GM23338 (cell line): ENCODE measurements around the gene PKD1. TPM values are rescaled to one million over a fixed set of nuclear protein-coding genes. Genes with fewer than 3 reads are reported as not detected.

Source experiments
- ATAC-seq: fragments of 200-7000 bp; cut with Tn5 transposase; 3 replicates; pipeline ENCODE4 v1.9.1; 2020
- DNase-seq: peaks from one replicate; pipeline ENCODE4 v3.0.0-alpha.2; 2015; ENCODE audit warnings: low spot score
- H2AFZ ChIP-seq: fragments of 200-600 bp; sonication (generic); 2 replicates; pipeline ENCODE4 v1.8.0; 2016; ENCODE audit warnings: antibody characterized with exemption, mild to moderate bottlenecking, moderate library complexity
- H3F3A ChIP-seq: fragments of 200-600 bp; sonication (generic); replicated peaks from 2 replicates; pipeline ENCODE4 v1.8.0; 2017; ENCODE audit warnings: antibody characterized with exemption, mixed run types, low read depth
- H3K27ac ChIP-seq: fragments of 200-600 bp; sonication (generic); 2 replicates; pipeline ENCODE4 v1.6.1; 2016; ENCODE audit warnings: low read depth
- H3K27me3 ChIP-seq: fragments of 200-600 bp; sonication (generic); 2 replicates; pipeline ENCODE4 v1.8.0; 2016; ENCODE audit warnings: mild to moderate bottlenecking, mixed run types, moderate library complexity; ENCODE audit not compliant: insufficient read depth
- H3K36me3 ChIP-seq: fragments of 200-600 bp; sonication (generic); 2 replicates; pipeline ENCODE4 v1.8.0; 2016; ENCODE audit warnings: mild to moderate bottlenecking; ENCODE audit not compliant: insufficient read depth
- H3K4me1 ChIP-seq: fragments of 200-600 bp; sonication (generic); 2 replicates; pipeline ENCODE4 v1.8.0; 2016; ENCODE audit warnings: mild to moderate bottlenecking, moderate library complexity; ENCODE audit not compliant: insufficient read depth
- H3K4me2 ChIP-seq: fragments of 200-600 bp; sonication (generic); 2 replicates; pipeline ENCODE4 v1.7.1; 2017; ENCODE audit warnings: mixed run types
- H3K4me3 ChIP-seq: fragments of 200-600 bp; sonication (generic); 2 replicates; pipeline ENCODE4 v1.6.1; 2016; ENCODE audit warnings: mixed run types
- H3K79me2 ChIP-seq: fragments of 200-600 bp; sonication (generic); replicated peaks from 2 replicates; pipeline ENCODE4 v1.8.0; 2017; ENCODE audit warnings: mild to moderate bottlenecking; ENCODE audit not compliant: insufficient read depth
- H3K9me2 ChIP-seq: fragments of 200-600 bp; sonication (generic); 2 replicates; pipeline ENCODE4 v1.8.0; 2017; ENCODE audit not compliant: insufficient read depth
- H4K20me1 ChIP-seq: fragments of 200-600 bp; sonication (generic); replicated peaks from 2 replicates; pipeline ENCODE4 v1.8.0; 2017; ENCODE audit warnings: mild to moderate bottlenecking; ENCODE audit not compliant: insufficient read depth
- H3K27ac Mint-ChIP-seq: 2 replicates; pipeline ENCODE4 v1.8.0; 2020; ENCODE audit warnings: inconsistent platforms, mild to moderate bottlenecking, moderate library complexity, mixed read lengths
- H3K27me3 Mint-ChIP-seq: 3 replicates; pipeline ENCODE4 v1.8.0; 2022; ENCODE audit warnings: low read depth, mild to moderate bottlenecking, moderate library complexity, mixed read lengths, inconsistent platforms; ENCODE audit not compliant: insufficient read depth, poor library complexity
- H3K36me3 Mint-ChIP-seq: 3 replicates; pipeline ENCODE4 v1.8.0; 2021; ENCODE audit warnings: low read depth, mild to moderate bottlenecking, inconsistent platforms, moderate library complexity, mixed read lengths
- H3K4me1 Mint-ChIP-seq: 3 replicates; pipeline ENCODE4 v1.8.0; 2020; ENCODE audit warnings: mild to moderate bottlenecking, inconsistent platforms, mixed read lengths
- H3K4me3 Mint-ChIP-seq: 3 replicates; pipeline ENCODE4 v1.8.0; 2021; ENCODE audit warnings: moderate library complexity, mild to moderate bottlenecking, inconsistent platforms, mixed read lengths
- H3K9me3 Mint-ChIP-seq: 3 replicates; pipeline ENCODE4 v1.8.0; 2020; ENCODE audit warnings: moderate library complexity, mild to moderate bottlenecking, inconsistent platforms, mixed read lengths
- CREB1 ChIP-seq: fragments of 250-450 bp; sonication (Bioruptor Pico); IDR thresholded peaks from 2 replicates; pipeline ENCODE4 v1.5.0; 2020; ENCODE audit warnings: low read depth, mild to moderate bottlenecking, moderate library complexity
- EZH2 ChIP-seq: fragments of 200-600 bp; sonication (generic); IDR thresholded peaks from one replicate; pipeline ENCODE4 v1.8.0; 2017; ENCODE audit warnings: antibody characterized with exemption, mild to moderate bottlenecking, low read depth; ENCODE audit not compliant: unreplicated experiment
- EZH2phosphoT487 ChIP-seq: fragments of 200-600 bp; sonication (generic); IDR thresholded peaks from one replicate; pipeline ENCODE4 v1.8.1; 2018; ENCODE audit warnings: antibody characterized with exemption; ENCODE audit not compliant: unreplicated experiment
- JUNB ChIP-seq: IDR thresholded peaks from one replicate; pipeline ENCODE4 v1.6.1; 2016; ENCODE audit warnings: antibody characterized with exemption; ENCODE audit not compliant: unreplicated experiment
- NANOG ChIP-seq: IDR thresholded peaks from 2 replicates; pipeline ENCODE4 v1.6.1; 2016; ENCODE audit warnings: antibody characterized with exemption, borderline replicate concordance
- POLR2AphosphoS5 ChIP-seq: IDR thresholded peaks from 2 replicates; pipeline ENCODE4 v1.6.1; 2016; ENCODE audit warnings: antibody characterized with exemption, low read depth
- STAT1 ChIP-seq: IDR thresholded peaks from one replicate; pipeline ENCODE4 v1.6.1; 2016; ENCODE audit warnings: antibody characterized with exemption; ENCODE audit not compliant: unreplicated experiment
- ZNF114 ChIP-seq: fragments of 250-450 bp; sonication (Bioruptor Pico); IDR thresholded peaks from 2 replicates; pipeline ENCODE4 v1.5.0; 2020; ENCODE audit warnings: mild to moderate bottlenecking, moderate library complexity
- ZNF331 ChIP-seq: fragments of 250-450 bp; sonication (Bioruptor Pico); IDR thresholded peaks from 2 replicates; pipeline ENCODE4 v1.5.0; 2020; ENCODE audit warnings: low read depth, mild to moderate bottlenecking, moderate library complexity
- polyA plus RNA-seq: library from polyadenylated mRNA; unstranded; fragments of >200 nt; fragmentation: Nextera tagmentation; extraction: Ambion mirVana; gene quantifications from 2 replicates; pipeline ENCODE4 v1.2.1, GENCODE V29; 2016
- total RNA-seq: library from RNA; depleted of rRNA; stranded (reverse); fragments of >200 nt; shearing (Covaris generic); gene quantifications from 2 replicates; pipeline ENCODE4 v1.2.3, GENCODE V29; 2014
- TF ChIP-seq, protein P1 (sequence below), 2 experiments: fragments of 200-600 bp in 1 of 2; sonication (generic) in 1 of 2; conservative IDR thresholded peaks; 2 replicates each; pipeline versions ENCODE4 v1.5.1 to v1.6.1; 2016 to 2017; ENCODE audit warnings: antibody characterized with exemption in 2 of 2, low read depth in 2 of 2, mild to moderate bottlenecking in 2 of 2, moderate library complexity in 1 of 2
- TF ChIP-seq, protein P2 (sequence below): IDR thresholded peaks from one replicate; pipeline ENCODE4 v1.6.1; 2018; ENCODE audit warnings: antibody characterized with exemption; ENCODE audit not compliant: unreplicated experiment
- TF ChIP-seq, protein P3 (sequence below): fragments of 250-450 bp; sonication (Bioruptor Pico); IDR thresholded peaks from 2 replicates; pipeline ENCODE4 v1.5.0; 2020; ENCODE audit warnings: mild to moderate bottlenecking, moderate library complexity
- TF ChIP-seq, protein P4 (sequence below): IDR thresholded peaks from 2 replicates; pipeline ENCODE4 v1.6.1; 2016; ENCODE audit warnings: antibody characterized with exemption

Gene PKD1
- total and polyA plus RNA-seq, 2 experiments from 2014 or later: 21.1 to 107 TPM

DNA sequence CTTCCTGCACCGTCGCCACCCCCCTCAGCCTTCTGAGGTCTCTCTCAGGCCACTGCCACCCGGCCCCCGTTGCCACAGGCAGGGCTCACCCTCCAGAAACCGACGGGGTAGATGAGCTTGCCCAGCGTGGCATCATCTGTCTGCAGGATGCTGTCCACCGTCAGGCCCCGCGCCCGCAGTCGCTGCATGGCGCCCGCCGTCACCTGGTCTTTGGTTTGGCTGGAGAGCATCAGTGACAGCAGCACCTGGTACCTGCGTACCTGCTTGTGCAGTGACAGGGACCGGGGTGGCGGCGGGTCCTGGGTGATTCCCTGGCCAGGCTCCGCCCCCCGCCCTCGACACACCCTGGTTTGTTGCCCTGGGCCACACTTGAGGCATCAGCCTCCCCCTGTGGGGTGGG lies 91.2 kb downstream of the PKD1 start:
- Histone ChIP-seq H3K27me3 (no peaks in the 10 kb centered on the region), H2AFZ (no peak overlapping the region), H3K27ac (no peak overlapping the region), H4K20me1 (no peaks in the 10 kb centered on the region; the same call in 1 of the 2 replicates), H3K4me3 (no peak overlapping the region), H3K36me3 (no peaks in the 10 kb centered on the region), H3K4me1 (peaks cover 10% of the 10 kb centered on the region; the same call in 1 of the 2 replicates), H3K79me2 (peaks cover 22% of the 10 kb centered on the region), H3K4me2 (no peak overlapping the region), H3K9me2 (no peaks in the 10 kb centered on the region), H3F3A (0 out of 2 replicates have a peak, but pooled peaks cover 5% of the 10 kb centered on the region)
- H3K4me3 Mint-ChIP-seq: no peak overlapping the region
- H3K9me3 Mint-ChIP-seq: no peaks in the 10 kb centered on the region
- ATAC-seq (no peak), DNase-seq (no peak)
- peaks cover 9% of the 10 kb centered on the region for H3K4me1 Mint-ChIP-seq
- no peaks in the 10 kb centered on the region for H3K36me3 Mint-ChIP-seq
- TF ChIP-seq NANOG (no peak), POLR2AphosphoS5 (no peak), STAT1 (no peak), EZH2 (no peak), ZNF114 (CRISPR knock-in tag) (no peak), EZH2phosphoT487 (no peak), JUNB (no peak), ZNF331 (CRISPR knock-in tag) (no peak), CREB1 (CRISPR knock-in tag) (no peak)
- TF ChIP-seq, protein P1, sequence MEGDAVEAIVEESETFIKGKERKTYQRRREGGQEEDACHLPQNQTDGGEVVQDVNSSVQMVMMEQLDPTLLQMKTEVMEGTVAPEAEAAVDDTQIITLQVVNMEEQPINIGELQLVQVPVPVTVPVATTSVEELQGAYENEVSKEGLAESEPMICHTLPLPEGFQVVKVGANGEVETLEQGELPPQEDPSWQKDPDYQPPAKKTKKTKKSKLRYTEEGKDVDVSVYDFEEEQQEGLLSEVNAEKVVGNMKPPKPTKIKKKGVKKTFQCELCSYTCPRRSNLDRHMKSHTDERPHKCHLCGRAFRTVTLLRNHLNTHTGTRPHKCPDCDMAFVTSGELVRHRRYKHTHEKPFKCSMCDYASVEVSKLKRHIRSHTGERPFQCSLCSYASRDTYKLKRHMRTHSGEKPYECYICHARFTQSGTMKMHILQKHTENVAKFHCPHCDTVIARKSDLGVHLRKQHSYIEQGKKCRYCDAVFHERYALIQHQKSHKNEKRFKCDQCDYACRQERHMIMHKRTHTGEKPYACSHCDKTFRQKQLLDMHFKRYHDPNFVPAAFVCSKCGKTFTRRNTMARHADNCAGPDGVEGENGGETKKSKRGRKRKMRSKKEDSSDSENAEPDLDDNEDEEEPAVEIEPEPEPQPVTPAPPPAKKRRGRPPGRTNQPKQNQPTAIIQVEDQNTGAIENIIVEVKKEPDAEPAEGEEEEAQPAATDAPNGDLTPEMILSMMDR (conservative IDR thresholded peaks at IDR 0.05; ENCODE audit: low read depth in 2 of 2): no peak
- TF ChIP-seq, protein P2, sequence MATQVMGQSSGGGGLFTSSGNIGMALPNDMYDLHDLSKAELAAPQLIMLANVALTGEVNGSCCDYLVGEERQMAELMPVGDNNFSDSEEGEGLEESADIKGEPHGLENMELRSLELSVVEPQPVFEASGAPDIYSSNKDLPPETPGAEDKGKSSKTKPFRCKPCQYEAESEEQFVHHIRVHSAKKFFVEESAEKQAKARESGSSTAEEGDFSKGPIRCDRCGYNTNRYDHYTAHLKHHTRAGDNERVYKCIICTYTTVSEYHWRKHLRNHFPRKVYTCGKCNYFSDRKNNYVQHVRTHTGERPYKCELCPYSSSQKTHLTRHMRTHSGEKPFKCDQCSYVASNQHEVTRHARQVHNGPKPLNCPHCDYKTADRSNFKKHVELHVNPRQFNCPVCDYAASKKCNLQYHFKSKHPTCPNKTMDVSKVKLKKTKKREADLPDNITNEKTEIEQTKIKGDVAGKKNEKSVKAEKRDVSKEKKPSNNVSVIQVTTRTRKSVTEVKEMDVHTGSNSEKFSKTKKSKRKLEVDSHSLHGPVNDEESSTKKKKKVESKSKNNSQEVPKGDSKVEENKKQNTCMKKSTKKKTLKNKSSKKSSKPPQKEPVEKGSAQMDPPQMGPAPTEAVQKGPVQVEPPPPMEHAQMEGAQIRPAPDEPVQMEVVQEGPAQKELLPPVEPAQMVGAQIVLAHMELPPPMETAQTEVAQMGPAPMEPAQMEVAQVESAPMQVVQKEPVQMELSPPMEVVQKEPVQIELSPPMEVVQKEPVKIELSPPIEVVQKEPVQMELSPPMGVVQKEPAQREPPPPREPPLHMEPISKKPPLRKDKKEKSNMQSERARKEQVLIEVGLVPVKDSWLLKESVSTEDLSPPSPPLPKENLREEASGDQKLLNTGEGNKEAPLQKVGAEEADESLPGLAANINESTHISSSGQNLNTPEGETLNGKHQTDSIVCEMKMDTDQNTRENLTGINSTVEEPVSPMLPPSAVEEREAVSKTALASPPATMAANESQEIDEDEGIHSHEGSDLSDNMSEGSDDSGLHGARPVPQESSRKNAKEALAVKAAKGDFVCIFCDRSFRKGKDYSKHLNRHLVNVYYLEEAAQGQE: no peak
- TF ChIP-seq, protein P3, sequence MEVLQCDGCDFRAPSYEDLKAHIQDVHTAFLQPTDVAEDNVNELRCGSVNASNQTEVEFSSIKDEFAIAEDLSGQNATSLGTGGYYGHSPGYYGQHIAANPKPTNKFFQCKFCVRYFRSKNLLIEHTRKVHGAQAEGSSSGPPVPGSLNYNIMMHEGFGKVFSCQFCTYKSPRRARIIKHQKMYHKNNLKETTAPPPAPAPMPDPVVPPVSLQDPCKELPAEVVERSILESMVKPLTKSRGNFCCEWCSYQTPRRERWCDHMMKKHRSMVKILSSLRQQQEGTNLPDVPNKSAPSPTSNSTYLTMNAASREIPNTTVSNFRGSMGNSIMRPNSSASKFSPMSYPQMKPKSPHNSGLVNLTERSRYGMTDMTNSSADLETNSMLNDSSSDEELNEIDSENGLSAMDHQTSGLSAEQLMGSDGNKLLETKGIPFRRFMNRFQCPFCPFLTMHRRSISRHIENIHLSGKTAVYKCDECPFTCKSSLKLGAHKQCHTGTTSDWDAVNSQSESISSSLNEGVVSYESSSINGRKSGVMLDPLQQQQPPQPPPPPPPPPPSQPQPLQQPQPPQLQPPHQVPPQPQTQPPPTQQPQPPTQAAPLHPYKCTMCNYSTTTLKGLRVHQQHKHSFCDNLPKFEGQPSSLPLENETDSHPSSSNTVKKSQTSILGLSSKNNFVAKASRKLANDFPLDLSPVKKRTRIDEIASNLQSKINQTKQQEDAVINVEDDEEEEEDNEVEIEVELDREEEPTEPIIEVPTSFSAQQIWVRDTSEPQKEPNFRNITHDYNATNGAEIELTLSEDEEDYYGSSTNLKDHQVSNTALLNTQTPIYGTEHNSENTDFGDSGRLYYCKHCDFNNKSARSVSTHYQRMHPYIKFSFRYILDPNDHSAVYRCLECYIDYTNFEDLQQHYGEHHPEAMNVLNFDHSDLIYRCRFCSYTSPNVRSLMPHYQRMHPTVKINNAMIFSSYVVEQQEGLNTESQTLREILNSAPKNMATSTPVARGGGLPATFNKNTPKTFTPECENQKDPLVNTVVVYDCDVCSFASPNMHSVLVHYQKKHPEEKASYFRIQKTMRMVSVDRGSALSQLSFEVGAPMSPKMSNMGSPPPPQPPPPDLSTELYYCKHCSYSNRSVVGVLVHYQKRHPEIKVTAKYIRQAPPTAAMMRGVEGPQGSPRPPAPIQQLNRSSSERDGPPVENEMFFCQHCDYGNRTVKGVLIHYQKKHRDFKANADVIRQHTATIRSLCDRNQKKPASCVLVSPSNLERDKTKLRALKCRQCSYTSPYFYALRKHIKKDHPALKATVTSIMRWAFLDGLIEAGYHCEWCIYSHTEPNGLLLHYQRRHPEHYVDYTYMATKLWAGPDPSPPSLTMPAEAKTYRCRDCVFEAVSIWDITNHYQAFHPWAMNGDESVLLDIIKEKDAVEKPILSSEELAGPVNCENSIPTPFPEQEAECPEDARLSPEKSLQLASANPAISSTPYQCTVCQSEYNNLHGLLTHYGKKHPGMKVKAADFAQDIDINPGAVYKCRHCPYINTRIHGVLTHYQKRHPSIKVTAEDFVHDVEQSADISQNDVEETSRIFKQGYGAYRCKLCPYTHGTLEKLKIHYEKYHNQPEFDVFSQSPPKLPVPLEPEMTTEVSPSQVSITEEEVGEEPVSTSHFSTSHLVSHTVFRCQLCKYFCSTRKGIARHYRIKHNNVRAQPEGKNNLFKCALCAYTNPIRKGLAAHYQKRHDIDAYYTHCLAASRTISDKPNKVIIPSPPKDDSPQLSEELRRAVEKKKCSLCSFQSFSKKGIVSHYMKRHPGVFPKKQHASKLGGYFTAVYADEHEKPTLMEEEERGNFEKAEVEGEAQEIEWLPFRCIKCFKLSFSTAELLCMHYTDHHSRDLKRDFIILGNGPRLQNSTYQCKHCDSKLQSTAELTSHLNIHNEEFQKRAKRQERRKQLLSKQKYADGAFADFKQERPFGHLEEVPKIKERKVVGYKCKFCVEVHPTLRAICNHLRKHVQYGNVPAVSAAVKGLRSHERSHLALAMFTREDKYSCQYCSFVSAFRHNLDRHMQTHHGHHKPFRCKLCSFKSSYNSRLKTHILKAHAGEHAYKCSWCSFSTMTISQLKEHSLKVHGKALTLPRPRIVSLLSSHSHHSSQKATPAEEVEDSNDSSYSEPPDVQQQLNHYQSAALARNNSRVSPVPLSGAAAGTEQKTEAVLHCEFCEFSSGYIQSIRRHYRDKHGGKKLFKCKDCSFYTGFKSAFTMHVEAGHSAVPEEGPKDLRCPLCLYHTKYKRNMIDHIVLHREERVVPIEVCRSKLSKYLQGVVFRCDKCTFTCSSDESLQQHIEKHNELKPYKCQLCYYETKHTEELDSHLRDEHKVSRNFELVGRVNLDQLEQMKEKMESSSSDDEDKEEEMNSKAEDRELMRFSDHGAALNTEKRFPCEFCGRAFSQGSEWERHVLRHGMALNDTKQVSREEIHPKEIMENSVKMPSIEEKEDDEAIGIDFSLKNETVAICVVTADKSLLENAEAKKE (CRISPR knock-in tag): no peak
- TF ChIP-seq, protein P4, sequence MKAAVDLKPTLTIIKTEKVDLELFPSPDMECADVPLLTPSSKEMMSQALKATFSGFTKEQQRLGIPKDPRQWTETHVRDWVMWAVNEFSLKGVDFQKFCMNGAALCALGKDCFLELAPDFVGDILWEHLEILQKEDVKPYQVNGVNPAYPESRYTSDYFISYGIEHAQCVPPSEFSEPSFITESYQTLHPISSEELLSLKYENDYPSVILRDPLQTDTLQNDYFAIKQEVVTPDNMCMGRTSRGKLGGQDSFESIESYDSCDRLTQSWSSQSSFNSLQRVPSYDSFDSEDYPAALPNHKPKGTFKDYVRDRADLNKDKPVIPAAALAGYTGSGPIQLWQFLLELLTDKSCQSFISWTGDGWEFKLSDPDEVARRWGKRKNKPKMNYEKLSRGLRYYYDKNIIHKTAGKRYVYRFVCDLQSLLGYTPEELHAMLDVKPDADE: no peak
- H3K27ac Mint-ChIP-seq: no peak overlapping the region
- peaks cover 13% of the 10 kb centered on the region for H3K27me3 Mint-ChIP-seq
